OCI-LY1 (cell line): Measurements from ENCODE around the gene FANCD2.
"Not testable (repeated sequence)": the region's sequence is repeated elsewhere in the genome, so short reads cannot be mapped to it uniquely, and the experiment has no call there.

Experiments used
- H2AFZ ChIP-seq: fragments of 200-600 bp; sonication (generic), shearing (Covaris generic); 2 replicates; pipeline ENCODE4 v1.6.0; 2014; ENCODE audit warnings: antibody characterized with exemption, mild to moderate bottlenecking, low read length
- H3F3A ChIP-seq: fragments of 200-600 bp; sonication (generic), shearing (Covaris generic); 2 replicates; pipeline ENCODE4 v1.6.0; 2014; ENCODE audit warnings: mild to moderate bottlenecking, antibody characterized with exemption, low read length, moderate library complexity; ENCODE audit not compliant: insufficient read depth
- H3K27ac ChIP-seq: fragments of 200-600 bp; sonication (generic); 2 replicates; pipeline ENCODE4 v1.5.1; 2014; ENCODE audit warnings: low read length, mixed run types, mild to moderate bottlenecking, low read depth; ENCODE audit not compliant: poor library complexity, severe bottlenecking
- H3K27me3 ChIP-seq: fragments of 200-600 bp; sonication (generic); 2 replicates; pipeline ENCODE4 v1.6.0; 2014; ENCODE audit warnings: antibody characterized with exemption, mild to moderate bottlenecking, low read length, moderate library complexity; ENCODE audit not compliant: insufficient read depth
- H3K36me3 ChIP-seq: fragments of 200-600 bp; sonication (generic); 2 replicates; pipeline ENCODE4 v1.6.1; 2014; ENCODE audit warnings: mild to moderate bottlenecking, antibody characterized with exemption, low read length, moderate library complexity, mixed read lengths; ENCODE audit not compliant: insufficient read depth
- H3K4me1 ChIP-seq: fragments of 200-600 bp; sonication (generic); 2 replicates; pipeline ENCODE4 v1.5.1; 2014; ENCODE audit warnings: mild to moderate bottlenecking, low read length, moderate library complexity; ENCODE audit not compliant: insufficient read depth, severe bottlenecking
- H3K4me2 ChIP-seq: fragments of 200-600 bp; sonication (generic), shearing (Covaris generic); 2 replicates; pipeline ENCODE4 v1.6.1; 2014; ENCODE audit warnings: low read length
- H3K4me3 ChIP-seq: fragments of 200-600 bp; sonication (generic); 2 replicates; pipeline ENCODE4 v1.5.1; 2014; ENCODE audit warnings: low read length, low read depth, mild to moderate bottlenecking, mixed read lengths; ENCODE audit not compliant: poor library complexity, severe bottlenecking
- H3K79me2 ChIP-seq: fragments of 200-600 bp; shearing (Covaris generic); 2 replicates; pipeline ENCODE4 v1.6.1; 2016; ENCODE audit warnings: mixed run types, low read length, mixed read lengths; ENCODE audit not compliant: insufficient read depth
- H3K9ac ChIP-seq: fragments of 200-600 bp; sonication (generic), shearing (Covaris generic); 2 replicates; pipeline ENCODE4 v1.6.1; 2014; ENCODE audit warnings: mild to moderate bottlenecking, low read length, mixed read lengths
- H3K9me2 ChIP-seq: fragments of 200-600 bp; sonication (generic), shearing (Covaris generic); 2 replicates; pipeline ENCODE4 v1.6.1; 2014; ENCODE audit warnings: low read depth, mild to moderate bottlenecking, low read length, mixed read lengths
- H3K9me3 ChIP-seq: fragments of 200-600 bp; shearing (Covaris generic); 2 replicates; pipeline ENCODE4 v1.6.1; 2014; ENCODE audit warnings: low read length, mixed read lengths
- H4K20me1 ChIP-seq: fragments of 200-600 bp; sonication (generic), shearing (Covaris generic); 2 replicates; pipeline ENCODE4 v1.6.0; 2016; ENCODE audit warnings: mild to moderate bottlenecking, low read length; ENCODE audit not compliant: insufficient read depth
- EZH2 ChIP-seq: fragments of 200-600 bp; sonication (generic), shearing (Covaris generic); IDR thresholded peaks from 2 replicates; pipeline ENCODE4 v1.8.0; 2017; ENCODE audit warnings: borderline replicate concordance, mixed run types, mild to moderate bottlenecking, antibody characterized with exemption, low read length, moderate library complexity, mixed read lengths
- TF ChIP-seq, protein P1 (sequence below): fragments of 200-600 bp; sonication (generic), shearing (Covaris generic); IDR thresholded peaks from 2 replicates; pipeline ENCODE4 v1.5.1; 2017; ENCODE audit warnings: mild to moderate bottlenecking, antibody characterized with exemption, low read length, moderate library complexity, mixed read lengths

FANCD2 gene

DNA sequence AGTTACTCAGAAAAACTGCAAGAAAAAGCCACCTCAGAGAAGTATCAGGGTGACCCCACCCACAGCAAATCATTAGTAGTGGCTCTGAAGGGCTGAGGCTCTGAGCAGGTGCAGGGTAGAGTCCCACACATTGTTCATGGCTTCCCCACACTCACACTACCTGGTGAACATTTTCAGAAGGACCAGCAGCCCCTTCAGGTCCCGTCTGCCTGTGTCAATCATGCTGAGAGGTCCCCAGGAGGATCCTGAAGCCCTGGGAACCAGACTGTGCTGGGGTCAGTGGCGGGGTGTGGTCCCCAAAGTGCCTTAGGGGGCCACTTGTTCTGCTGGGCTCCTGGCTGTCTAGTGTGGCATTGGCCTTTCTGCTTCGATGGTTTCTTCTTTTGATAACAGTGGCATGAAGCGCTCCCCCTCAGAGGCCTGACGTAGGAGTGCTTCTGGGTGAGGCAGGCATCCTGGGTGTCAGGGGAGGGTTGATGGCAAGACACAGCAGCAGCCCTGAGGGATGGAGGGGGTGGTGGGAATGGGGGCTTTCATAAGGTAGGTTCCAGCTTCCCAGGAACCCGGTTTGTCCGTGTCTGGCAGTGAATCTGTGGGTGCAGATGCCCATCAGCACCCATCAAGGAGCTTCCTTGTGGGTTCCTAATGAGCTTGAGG lies 19.0 kb upstream of the FANCD2 start:
- TF ChIP-seq, protein P1, sequence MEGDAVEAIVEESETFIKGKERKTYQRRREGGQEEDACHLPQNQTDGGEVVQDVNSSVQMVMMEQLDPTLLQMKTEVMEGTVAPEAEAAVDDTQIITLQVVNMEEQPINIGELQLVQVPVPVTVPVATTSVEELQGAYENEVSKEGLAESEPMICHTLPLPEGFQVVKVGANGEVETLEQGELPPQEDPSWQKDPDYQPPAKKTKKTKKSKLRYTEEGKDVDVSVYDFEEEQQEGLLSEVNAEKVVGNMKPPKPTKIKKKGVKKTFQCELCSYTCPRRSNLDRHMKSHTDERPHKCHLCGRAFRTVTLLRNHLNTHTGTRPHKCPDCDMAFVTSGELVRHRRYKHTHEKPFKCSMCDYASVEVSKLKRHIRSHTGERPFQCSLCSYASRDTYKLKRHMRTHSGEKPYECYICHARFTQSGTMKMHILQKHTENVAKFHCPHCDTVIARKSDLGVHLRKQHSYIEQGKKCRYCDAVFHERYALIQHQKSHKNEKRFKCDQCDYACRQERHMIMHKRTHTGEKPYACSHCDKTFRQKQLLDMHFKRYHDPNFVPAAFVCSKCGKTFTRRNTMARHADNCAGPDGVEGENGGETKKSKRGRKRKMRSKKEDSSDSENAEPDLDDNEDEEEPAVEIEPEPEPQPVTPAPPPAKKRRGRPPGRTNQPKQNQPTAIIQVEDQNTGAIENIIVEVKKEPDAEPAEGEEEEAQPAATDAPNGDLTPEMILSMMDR = no peak
- no peak for TF ChIP-seq EZH2
- Histone ChIP-seq H3K36me3 (peaks cover 17% of the 10 kb centered on the region), H3K27me3 (no peaks in the 10 kb centered on the region), H3K4me3 (no peak overlapping the region), H2AFZ (no peak overlapping the region), H3K4me1 (peaks cover 52% of the 10 kb centered on the region), H4K20me1 (no peaks in the 10 kb centered on the region), H3F3A (no peaks in the 10 kb centered on the region), H3K27ac (no peak overlapping the region), H3K9me3 (no peaks in the 10 kb centered on the region), H3K9ac (no peak overlapping the region), H3K79me2 (no peaks in the 10 kb centered on the region), H3K4me2 (no peak overlapping the region), H3K9me2 (no peaks in the 10 kb centered on the region)

- H3K36me3 ChIP-seq, H2AFZ ChIP-seq, H3K27ac ChIP-seq, H3K9me2 ChIP-seq, H3K9ac ChIP-seq, H4K20me1 ChIP-seq, H3K9me3 ChIP-seq, H3K27me3 ChIP-seq, H3F3A ChIP-seq, H3K79me2 ChIP-seq: not testable (repeated sequence)
- peak overlapping the region; percentile 89 for H3K4me2 ChIP-seq
- peaks cover 52% of the 10 kb centered on the region for H3K4me1 ChIP-seq
- peak overlapping the region; percentile 63 for H3K4me3 ChIP-seq
Observed at GRCh38 chr3:10008216-10008587, 18.0 kb upstream of the FANCD2 start.

- Histone ChIP-seq H3F3A (no peaks in the 10 kb centered on the region), H3K9me3 (no peaks in the 10 kb centered on the region), H3K9ac (peak overlapping the region; percentile 67), H3K4me1 (peaks cover 52% of the 10 kb centered on the region), H3K27me3 (no peaks in the 10 kb centered on the region), H3K4me3 (peak overlapping the region; percentile 63), H4K20me1 (no peaks in the 10 kb centered on the region), H3K79me2 (no peaks in the 10 kb centered on the region), H3K27ac (peak overlapping the region; percentile 45), H2AFZ (no peak overlapping the region), H3K9me2 (no peaks in the 10 kb centered on the region), H3K4me2 (peak overlapping the region; percentile 89), H3K36me3 (peaks cover 2% of the 10 kb centered on the region; the same call in 1 of the 2 replicates)
- no peak for TF ChIP-seq EZH2
- TF ChIP-seq, protein P1 = no peak
Observed at GRCh38 chr3:10008588-10009344, 17.5 kb upstream of the FANCD2 start.
